Measurements from ENCODE around the gene MEF2D.
A peak's percentile ranks its signal among the peaks of the same experiment; 100 is the strongest.

MEF2D gene

DNA sequence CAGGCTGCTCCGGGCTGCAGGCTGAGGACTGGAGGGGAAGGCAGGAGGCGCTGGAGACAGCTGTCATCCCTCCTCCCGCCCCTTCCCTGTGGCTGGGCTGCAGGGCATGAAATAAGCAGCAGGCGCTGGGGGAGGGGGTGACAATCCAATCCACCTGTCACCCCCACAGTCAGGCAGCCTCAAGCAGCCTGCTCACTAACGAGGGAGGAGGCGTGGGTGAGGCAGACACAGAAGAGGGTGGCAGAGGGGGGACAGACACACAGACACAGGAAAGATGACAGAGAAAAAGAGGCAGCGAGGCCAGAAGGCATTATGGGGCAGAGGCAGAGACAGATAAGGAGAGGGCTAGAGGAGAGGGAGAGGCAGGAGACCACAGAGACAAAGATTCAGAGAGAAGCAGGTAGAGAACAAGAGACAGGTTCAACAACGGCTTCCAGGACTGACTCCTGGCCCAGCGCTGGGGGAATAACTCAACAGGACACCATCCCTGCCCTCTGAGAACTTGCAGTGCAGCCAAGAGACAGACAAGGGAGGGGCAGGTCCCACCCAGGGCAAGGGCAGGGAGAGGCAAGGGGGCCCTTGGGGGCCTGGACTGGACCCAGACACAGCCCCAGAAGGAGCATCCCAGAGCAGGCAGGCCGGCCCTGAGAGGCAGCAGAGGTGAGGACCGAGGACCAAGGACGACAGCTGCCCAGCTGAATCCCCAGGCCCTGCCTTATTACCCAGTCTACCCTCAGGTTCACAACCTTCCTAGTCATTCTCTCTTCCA, 11.2 kb downstream of the MEF2D start:
- no peaks in the 10 kb centered on the region for H3K27me3 ChIP-seq (ENCODE audit: insufficient read depth, poor library complexity, severe bottlenecking)
- TF ChIP-seq, protein P1, sequence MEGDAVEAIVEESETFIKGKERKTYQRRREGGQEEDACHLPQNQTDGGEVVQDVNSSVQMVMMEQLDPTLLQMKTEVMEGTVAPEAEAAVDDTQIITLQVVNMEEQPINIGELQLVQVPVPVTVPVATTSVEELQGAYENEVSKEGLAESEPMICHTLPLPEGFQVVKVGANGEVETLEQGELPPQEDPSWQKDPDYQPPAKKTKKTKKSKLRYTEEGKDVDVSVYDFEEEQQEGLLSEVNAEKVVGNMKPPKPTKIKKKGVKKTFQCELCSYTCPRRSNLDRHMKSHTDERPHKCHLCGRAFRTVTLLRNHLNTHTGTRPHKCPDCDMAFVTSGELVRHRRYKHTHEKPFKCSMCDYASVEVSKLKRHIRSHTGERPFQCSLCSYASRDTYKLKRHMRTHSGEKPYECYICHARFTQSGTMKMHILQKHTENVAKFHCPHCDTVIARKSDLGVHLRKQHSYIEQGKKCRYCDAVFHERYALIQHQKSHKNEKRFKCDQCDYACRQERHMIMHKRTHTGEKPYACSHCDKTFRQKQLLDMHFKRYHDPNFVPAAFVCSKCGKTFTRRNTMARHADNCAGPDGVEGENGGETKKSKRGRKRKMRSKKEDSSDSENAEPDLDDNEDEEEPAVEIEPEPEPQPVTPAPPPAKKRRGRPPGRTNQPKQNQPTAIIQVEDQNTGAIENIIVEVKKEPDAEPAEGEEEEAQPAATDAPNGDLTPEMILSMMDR (IDR thresholded peaks at IDR 0.05; ENCODE audit: insufficient read depth, low read length), result no peak
- TF ChIP-seq, protein P2, sequence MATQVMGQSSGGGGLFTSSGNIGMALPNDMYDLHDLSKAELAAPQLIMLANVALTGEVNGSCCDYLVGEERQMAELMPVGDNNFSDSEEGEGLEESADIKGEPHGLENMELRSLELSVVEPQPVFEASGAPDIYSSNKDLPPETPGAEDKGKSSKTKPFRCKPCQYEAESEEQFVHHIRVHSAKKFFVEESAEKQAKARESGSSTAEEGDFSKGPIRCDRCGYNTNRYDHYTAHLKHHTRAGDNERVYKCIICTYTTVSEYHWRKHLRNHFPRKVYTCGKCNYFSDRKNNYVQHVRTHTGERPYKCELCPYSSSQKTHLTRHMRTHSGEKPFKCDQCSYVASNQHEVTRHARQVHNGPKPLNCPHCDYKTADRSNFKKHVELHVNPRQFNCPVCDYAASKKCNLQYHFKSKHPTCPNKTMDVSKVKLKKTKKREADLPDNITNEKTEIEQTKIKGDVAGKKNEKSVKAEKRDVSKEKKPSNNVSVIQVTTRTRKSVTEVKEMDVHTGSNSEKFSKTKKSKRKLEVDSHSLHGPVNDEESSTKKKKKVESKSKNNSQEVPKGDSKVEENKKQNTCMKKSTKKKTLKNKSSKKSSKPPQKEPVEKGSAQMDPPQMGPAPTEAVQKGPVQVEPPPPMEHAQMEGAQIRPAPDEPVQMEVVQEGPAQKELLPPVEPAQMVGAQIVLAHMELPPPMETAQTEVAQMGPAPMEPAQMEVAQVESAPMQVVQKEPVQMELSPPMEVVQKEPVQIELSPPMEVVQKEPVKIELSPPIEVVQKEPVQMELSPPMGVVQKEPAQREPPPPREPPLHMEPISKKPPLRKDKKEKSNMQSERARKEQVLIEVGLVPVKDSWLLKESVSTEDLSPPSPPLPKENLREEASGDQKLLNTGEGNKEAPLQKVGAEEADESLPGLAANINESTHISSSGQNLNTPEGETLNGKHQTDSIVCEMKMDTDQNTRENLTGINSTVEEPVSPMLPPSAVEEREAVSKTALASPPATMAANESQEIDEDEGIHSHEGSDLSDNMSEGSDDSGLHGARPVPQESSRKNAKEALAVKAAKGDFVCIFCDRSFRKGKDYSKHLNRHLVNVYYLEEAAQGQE (IDR thresholded peaks at IDR 0.05; ENCODE audit: insufficient replicate concordance, low read depth), result no peak
- DNase-seq (ENCODE audit: low read depth in 1 of 2, low spot score in 1 of 2), result peak; percentile 67 to 83
- H3K27ac ChIP-seq (replicated peaks), result peak overlapping the region; percentile 66
- H3K4me3 ChIP-seq (replicated peaks; ENCODE audit: insufficient read depth, low read length), result peak overlapping the region; percentile 33

DNA sequence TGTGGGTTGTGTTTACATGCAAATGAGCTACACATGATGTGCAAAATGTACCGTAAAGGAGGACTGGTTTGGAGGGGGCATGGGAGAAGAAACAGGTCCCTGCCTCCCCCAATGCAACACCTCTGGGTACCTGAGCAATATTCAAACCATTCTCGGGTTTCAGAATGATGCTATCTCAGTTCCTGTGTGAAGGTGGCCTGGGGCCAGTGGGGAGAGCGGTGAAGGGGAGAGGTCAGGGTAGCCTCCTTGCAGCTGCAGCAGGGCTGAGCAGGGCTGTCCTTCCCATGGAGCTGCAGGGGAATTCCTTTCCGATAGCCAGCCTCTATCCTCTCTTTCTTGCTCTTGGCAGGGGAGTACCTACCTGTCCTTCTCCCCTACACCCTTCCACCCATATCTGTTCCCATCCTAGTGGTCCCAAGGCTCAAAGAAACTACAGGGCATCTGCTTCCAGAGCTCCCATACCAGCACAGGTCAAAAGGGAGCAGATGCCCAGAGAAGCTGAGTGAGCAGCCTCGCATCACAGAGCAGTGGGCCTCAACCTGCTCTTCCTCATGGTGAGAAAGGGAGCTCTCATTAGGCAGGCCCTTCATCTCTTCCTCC, 11.9 kb downstream of the MEF2D start:
- Histone ChIP-seq H3K27me3 (ENCODE audit: insufficient read depth, poor library complexity, severe bottlenecking) (no peaks in the 10 kb centered on the region), H3K4me3 (replicated peaks; ENCODE audit: insufficient read depth, low read length) (no peak overlapping the region), H3K27ac (replicated peaks) (no peak overlapping the region)
- TF ChIP-seq POLR2AphosphoS5 (IDR thresholded peaks at IDR 0.05; ENCODE audit: low read depth) (0 out of 2 replicates have a peak, but pooled peaks have one; percentile 6), SPI1 (IDR thresholded peaks at IDR 0.05; ENCODE audit: borderline replicate concordance, low read depth) (0 out of 2 replicates have a peak, but pooled peaks have one; percentile 61), GABPA (IDR thresholded peaks at IDR 0.05; ENCODE audit: low read depth) (no peak)
- TF ChIP-seq, protein P1 (IDR thresholded peaks at IDR 0.05; ENCODE audit: insufficient read depth, low read length), result no peak
- TF ChIP-seq, protein P2 (IDR thresholded peaks at IDR 0.05; ENCODE audit: insufficient replicate concordance, low read depth), result no peak
- DNase-seq (ENCODE audit: low read depth in 1 of 2, low spot score in 1 of 2), result peak in 1 of 2 experiments; percentile 28

DNA sequence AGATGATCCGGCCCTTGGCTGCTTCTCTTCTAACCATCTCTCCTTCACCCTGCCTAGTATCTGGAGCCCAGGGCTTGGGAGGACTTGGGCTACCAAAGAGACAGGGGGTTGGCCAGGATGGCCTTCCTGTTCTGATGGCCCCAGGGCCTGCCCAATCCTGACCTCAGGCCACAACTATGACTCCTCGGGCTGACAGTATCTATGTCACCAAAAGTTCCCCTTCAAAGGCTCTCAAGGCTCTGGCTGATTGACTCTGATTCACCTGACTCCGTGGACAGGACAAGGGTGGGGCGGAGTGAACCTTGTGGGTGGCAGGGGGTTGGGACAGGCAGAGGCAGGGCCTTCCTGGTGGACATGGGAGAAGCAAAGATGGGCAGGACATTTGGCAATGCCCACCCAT, 12.7 kb downstream of the MEF2D start:
- TF ChIP-seq, protein P2 (IDR thresholded peaks at IDR 0.05; ENCODE audit: insufficient replicate concordance, low read depth), result no peak
- no peak for TF ChIP-seq POLR2AphosphoS5 (IDR thresholded peaks at IDR 0.05; ENCODE audit: low read depth)
- TF ChIP-seq, protein P1 (IDR thresholded peaks at IDR 0.05; ENCODE audit: insufficient read depth, low read length), result no peak
- TF ChIP-seq GABPA (IDR thresholded peaks at IDR 0.05; ENCODE audit: low read depth), result no peak
- no peak for TF ChIP-seq SPI1 (IDR thresholded peaks at IDR 0.05; ENCODE audit: borderline replicate concordance, low read depth)
- no peak overlapping the region for H3K4me3 ChIP-seq (replicated peaks; ENCODE audit: insufficient read depth, low read length)
- no peaks in the 10 kb centered on the region for H3K27me3 ChIP-seq (ENCODE audit: insufficient read depth, poor library complexity, severe bottlenecking)
- no peak overlapping the region for H3K27ac ChIP-seq (replicated peaks)
- DNase-seq (ENCODE audit: low read depth in 1 of 2, low spot score in 1 of 2), result peak in 1 of 2 experiments; percentile 30

All from HL-60 (cell line).